HG03521 (cell line): Measurements from ENCODE around the gene ZNF148.
"Not testable (repeated sequence)": the region's sequence is repeated elsewhere in the genome, so short reads cannot be mapped to it uniquely, and the experiment has no call there.

ENCODE experiments used
- ATAC-seq: cut with Tn5 transposase; IDR thresholded peaks from one replicate; pipeline ENCODE4 v1.9.1; 2021; ENCODE audit warnings: mild to moderate bottlenecking, moderate library complexity; ENCODE audit not compliant: unreplicated experiment

ZNF148 gene

DNA sequence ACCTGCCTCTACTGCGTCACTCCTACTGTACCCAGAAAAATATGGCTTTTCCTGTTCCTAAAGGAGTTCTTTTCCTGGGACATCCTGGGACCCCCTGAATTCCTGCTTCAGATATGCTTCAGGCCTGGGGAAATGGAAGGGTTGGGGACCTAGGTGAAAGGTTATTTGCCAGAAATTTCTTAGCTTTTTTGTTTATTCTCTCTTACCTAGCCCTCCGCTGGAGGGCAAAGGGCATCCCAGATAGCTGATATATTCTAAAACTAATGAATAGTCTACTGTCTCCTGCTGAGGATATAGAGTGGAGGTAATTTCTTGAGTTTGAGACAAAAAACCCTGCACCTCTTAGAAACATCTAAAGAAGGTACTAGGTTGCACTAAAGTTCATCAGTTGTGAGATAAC lies 3.6 kb upstream of the ZNF148 start:
- ATAC-seq: no peak

DNA sequence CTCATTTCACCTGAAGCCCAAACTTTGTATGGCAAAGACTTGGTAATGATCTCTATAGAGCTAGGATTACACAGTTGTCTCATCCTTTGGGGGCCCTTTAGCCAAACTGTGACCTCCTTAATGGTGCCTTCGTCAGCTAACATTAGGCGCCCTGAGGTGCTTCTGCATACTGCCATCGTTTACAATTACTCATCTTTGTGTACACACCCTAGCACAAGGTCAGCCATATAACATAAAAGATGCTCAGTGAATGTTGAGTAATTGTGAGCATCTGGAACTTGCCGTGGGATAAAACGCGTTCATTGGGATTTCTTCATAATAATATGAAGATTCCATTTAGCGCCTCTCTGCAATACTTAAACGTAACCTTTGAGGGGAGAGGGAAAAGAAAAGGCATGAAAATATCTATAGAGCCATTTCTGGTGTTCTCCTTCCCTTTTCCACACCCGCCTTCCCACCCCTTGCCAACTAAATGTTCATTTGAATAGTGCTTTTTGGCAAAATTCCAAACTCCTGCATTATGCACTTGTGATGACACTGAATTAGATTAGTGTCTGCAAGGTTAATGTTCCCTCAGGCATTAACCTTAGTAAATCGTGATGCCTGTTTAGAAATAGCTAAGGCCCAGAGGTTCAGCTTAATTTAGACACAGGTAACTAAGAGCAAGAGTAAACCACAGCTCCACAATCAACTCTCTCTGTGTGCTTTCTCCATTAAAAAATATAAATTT lies 990 bp upstream of the ZNF148 start:
- ATAC-seq: no peak

- peak; percentile 23 for ATAC-seq
These were observed 577 bp downstream of the ZNF148 start for GRCh38 chr3:125374501-125374995.

DNA sequence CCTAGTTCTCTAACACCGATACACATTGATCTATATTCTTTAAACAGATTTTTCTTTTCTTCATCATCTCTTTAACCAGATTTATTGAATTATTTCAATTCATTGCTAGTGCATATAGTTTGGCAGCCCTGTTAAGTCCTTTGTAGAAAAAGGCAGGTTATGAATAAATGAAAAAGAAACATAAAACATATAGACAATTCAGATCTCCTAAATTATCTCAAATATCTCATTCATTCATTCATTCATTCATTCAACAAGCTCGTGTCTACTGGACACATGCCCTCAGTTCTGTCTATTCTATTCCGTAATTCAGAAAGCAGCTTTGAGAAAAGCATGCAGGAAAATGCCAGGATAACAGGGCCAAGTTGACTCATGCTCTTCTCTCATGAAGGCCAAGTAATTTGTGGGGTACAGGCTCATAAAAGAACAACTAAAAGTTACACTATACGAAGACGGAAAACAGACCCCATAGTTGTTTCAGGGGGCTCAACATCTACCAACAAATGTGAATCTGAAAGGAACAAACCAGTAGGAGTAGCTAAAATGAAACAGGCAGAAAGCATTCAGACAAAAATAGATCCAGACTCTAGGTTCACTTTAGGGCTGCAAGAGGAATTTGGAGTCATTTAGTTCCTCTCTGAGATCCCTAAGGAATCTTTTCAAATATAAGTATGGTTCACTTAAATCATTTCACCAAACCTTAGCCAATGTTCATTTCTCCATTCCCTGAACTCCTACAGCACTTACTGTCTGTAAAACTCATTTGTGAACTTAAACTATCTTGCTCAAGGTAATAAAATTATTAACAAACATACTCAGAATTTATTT lies 7.5 kb downstream of the ZNF148 start:
- no peak for ATAC-seq

DNA sequence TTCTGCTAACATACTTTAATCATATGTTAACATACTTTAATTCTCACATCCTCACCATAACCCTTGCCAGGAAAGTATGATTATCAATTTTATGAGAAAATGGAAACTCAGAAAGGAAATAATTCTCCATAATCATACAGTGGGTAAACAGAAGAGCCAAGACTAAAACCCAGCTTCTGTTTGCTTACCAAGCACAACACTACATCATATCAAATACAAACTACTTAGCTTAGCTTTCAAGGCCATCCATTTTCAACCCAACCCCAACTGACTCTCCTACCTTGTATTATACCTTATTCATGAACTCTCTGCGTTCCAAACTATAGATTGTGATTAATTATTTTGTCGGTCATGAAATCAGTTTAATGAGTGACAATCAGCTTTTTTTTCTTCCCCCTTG lies 9.0 kb downstream of the ZNF148 start:
- no peak for ATAC-seq

DNA sequence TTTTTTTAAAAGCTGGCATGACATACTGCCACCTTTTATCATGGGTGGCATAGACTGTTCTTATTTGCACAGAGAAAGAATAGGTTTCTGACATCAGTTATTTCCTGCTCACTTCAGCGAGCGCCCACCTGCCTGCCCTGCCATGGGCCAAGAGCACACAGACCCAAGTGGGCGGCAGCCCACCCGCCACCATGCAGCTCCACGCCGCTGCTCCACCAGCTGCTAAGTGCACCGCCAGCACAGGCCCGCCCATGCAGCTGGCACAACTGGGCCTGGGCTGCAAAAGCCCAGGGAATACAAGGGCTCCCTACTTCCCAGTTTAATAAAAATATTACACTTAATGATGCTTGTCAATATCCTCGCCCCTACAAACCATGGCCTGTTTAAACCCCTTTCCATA lies 15.4 kb downstream of the ZNF148 start:
- no peak for ATAC-seq

GRCh38 chr3:125358923-125359322 lies 16.2 kb downstream of the ZNF148 start:
- no peak for ATAC-seq

GRCh38 chr3:125357837-125358236 lies 17.3 kb downstream of the ZNF148 start:
- ATAC-seq: no peak

DNA sequence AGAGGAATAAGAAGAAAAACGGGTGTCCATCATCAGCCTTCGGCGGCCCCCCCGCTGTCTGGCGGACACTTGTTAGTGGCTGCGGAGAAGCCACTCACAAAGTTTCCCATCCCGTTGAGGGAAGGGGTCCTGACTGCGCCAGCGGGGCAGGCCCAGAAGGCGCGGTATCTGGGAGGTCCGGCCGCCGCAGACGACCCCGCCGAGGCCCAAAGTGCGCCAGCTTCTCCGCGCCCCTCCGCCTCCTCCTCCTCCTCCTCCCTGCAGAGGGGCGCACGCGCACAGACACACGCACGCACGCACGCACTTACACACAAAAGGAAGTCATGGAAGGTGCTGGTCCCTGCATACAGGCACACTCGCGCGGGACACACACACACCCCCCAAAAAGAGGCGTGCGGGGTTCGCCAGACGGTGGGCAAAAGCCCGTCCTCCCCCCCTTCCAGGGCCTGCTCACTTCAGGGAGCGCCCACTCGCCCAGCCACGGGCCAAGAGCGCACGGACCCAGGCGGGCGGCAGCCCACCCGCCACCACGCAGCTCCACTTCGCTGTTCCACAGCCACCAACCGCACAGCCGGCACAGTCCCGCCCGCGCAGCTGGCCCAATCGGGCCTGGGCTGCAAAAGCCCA lies 18.0 kb downstream of the ZNF148 start:
- ATAC-seq: peak; percentile 63

DNA sequence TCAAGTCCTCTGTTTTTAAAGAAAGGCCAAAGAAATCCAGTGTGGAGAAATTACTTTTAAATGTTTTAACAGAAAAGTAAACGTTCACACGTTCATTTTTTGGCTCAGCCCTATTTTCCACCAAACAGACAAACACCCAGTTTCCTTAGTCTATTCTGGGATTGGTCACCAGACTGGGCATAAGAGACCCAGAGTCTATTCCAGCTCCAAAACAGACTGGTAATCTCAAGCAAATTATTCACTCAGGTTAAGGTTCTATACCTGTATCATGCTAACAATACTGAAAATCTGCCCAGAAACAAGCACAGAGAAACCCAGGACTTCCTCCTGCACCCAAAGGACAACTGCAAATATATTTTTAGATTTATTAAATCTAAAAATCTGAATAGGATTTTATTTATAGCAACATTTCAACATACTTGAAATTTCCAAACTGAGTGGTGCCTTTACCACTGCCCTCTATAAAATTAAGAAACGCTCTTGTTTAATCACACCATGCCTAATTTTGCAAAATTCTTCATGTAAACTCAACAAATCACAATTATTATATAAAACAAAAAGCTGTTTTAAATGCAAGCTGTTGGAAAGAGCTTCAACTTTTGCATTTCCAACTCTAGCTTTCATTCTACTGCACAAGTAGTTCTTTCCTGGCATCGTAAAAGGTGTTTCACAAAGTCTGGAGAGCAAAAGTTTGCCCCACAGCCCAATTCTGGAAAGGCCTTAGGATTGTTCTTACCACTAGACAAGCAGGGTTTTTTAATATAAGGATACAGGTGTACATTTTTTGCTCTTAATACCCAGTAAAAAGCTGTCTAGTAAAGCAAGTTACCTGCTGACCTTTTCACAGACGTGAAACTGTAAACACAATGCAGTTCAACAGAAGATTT lies 18.7 kb downstream of the ZNF148 start:
- ATAC-seq: no peak

GRCh38 chr3:125353659-125354058 lies 21.5 kb downstream of the ZNF148 start:
- no peak for ATAC-seq

- no peak for ATAC-seq
These were observed 22.0 kb downstream of the ZNF148 start for GRCh38 chr3:125353128-125353527.

DNA sequence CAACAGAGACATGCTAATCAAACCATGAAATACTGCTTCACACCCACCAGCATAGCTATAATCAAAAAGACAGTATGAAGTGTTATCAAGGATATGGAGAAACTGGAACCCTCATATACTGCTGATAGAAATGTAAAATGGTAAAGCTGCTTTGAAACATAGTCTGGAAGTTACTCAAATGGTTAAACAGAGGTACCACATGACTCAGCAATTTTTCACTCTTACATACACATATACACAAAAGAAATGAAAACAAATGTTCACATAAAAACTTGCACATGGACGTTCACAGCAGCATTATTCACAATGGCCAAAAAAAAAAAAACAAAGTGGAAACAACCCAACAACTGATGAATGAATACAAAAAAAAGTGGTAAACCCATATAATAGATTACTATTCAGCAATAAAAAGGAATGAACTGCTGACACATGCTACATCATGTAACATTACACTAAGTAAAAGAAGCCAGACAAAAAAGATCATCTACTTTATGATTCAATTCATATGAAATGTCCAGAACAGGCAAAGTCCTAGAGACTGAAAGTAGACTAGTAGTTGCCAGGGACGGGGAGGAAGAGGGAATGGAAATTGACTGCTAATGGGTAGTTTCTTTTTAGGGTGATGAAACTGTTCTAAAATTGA lies 23.2 kb downstream of the ZNF148 start:
- no peak for ATAC-seq

DNA sequence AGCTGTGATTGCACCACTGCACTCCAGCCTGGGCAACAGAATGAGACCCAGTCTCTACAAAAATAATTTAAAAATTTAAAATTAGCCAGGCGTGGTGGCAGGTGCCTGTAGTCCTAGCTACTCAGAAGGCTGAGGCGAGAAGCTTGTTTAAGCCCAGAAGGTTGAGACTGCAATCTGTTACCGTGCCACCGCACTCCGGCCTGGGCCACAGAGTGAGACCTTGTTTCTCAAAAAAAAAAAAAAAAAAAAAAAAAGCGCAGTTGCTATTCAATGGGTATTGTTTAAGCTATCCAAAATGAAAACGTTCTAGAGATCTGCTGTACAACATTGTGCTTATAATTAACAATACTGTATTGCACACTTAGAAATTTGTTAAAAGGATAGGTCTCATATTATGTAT lies 24.0 kb downstream of the ZNF148 start:
- no peak for ATAC-seq

- no peak for ATAC-seq
These were observed 24.5 kb downstream of the ZNF148 start for GRCh38 chr3:125350597-125350996.

- ATAC-seq: no peak
These were observed 25.5 kb downstream of the ZNF148 start for GRCh38 chr3:125349556-125350165.

DNA sequence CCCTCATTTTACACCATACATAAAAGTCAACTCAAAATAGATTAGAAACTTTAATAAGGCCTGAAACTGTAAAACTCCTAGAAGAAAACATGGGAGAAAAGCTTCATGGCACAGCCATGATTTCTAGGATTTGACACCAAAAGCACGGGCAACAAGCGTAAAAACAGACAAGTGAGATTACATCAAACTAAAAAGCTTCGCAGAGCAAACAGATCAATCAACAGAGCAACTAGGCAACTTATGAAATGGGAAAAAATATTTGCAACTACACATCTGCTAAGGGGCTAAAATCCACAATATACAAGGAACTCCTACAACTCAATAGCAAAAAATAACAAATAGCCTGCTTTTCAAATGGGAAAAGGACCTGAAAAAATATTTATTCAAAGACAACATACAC lies 26.1 kb downstream of the ZNF148 start:
- no peak for ATAC-seq

DNA sequence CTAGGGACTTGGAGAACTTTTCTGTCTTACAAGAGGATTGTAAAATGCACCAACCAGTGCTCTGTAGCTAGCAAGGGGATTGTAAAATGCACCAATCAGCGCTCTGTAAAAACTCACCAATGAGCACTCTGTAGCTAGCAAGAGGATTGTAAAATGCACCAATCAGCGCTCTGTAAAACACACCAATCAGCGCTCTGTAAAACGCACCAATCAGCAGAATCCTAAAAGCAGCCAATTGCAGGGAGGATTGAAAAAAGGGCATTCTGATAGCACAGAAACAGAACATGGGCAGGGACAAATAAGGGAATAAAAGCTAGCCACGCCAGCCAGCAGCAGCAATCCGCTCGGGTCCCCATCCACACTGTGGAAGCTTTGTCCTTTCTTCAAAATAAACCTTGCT lies 31.8 kb downstream of the ZNF148 start:
- not testable (repeated sequence) for ATAC-seq

- ATAC-seq: no peak
These were observed 35.0 kb downstream of the ZNF148 start for GRCh38 chr3:125340121-125340520.

GRCh38 chr3:125337506-125337905 lies 37.6 kb downstream of the ZNF148 start:
- ATAC-seq: no peak
